HEK293 (cell line): ENCODE results near the gene C11orf21.
A peak's percentile ranks its signal among the peaks of the same experiment; 100 is the strongest.
"Not testable (repeated sequence)": the region's sequence is repeated elsewhere in the genome, so short reads cannot be mapped to it uniquely, and the experiment has no call there.

Experiments
- CTCF ChIA-PET: fragments of 350-600 bp; formaldehyde crosslinking; extraction: SDS; loops from one replicate; lab custom pipeline; 2021; ENCODE audit warnings: antibody characterized with exemption; lab: Yijun Ruan, JAX
- POLR2A ChIA-PET: fragments of 300-600 bp; formaldehyde crosslinking; extraction: SDS; loops from one replicate; lab custom pipeline; 2020; ENCODE audit warnings: antibody characterized with exemption, inconsistent platforms; lab: Yijun Ruan, JAX
- H3K27ac ChIP-seq: fragments of 200-500 bp; sonication (Bioruptor generic); 2 replicates; pipeline ENCODE4 v1.5.1; 2014; ENCODE audit warnings: low read depth, low read length, control low read depth, inconsistent platforms; ENCODE audit errors: extremely low read depth
- H3K36me3 ChIP-seq, 2 experiments: fragments of 200-500 bp in 1 of 2; sonication (Bioruptor generic) in 1 of 2; 1 replicate in 1 of 2; 2 replicates in 1 of 2; pipeline ENCODE4 v1.5.1; 2014 to 2017; ENCODE audit warnings: inconsistent platforms in 2 of 2, low read length in 2 of 2; ENCODE audit not compliant: control insufficient read depth in 2 of 2, insufficient read depth in 1 of 2
- H3K4me1 ChIP-seq: fragments of 200-500 bp; sonication (Bioruptor generic); 2 replicates; pipeline ENCODE4 v1.5.1; 2014; ENCODE audit warnings: mild to moderate bottlenecking, low read length, inconsistent platforms; ENCODE audit not compliant: control insufficient read depth, insufficient read depth
- H3K4me3 ChIP-seq: 2 replicates; pipeline ENCODE4 v1.5.1; 2011; ENCODE audit warnings: low read depth, mild to moderate bottlenecking, control low read depth, low read length, moderate library complexity
- H3K9me3 ChIP-seq: fragments of 200-500 bp; sonication (Bioruptor generic); 2 replicates; pipeline ENCODE4 v1.5.1; 2014; ENCODE audit warnings: low read depth, low read length, inconsistent platforms; ENCODE audit not compliant: control insufficient read depth, insufficient read depth
- EGR2 ChIP-seq: fragments of 450-650 bp; formaldehyde crosslinking; IDR thresholded peaks from 2 replicates; pipeline ENCODE4 v1.5.1; 2016; ENCODE audit warnings: low read depth, missing biosample characterization, missing genetic modification characterization
- GLIS2 ChIP-seq: fragments of 450-650 bp; formaldehyde crosslinking; IDR thresholded peaks from 2 replicates; pipeline ENCODE4 v1.5.1; 2016; ENCODE audit warnings: missing biosample characterization, missing genetic modification characterization
- KLF10 ChIP-seq: fragments of 450-650 bp; IDR thresholded peaks from 2 replicates; pipeline ENCODE4 v1.5.1; 2018; ENCODE audit warnings: missing biosample characterization, mild to moderate bottlenecking, missing genetic modification characterization
- PRDM2 ChIP-seq: fragments of 450-650 bp; formaldehyde crosslinking; IDR thresholded peaks from 2 replicates; pipeline ENCODE4 v1.5.1; 2016; ENCODE audit warnings: missing biosample characterization, missing genetic modification characterization, borderline replicate concordance
- SETDB1 ChIP-seq: IDR thresholded peaks from one replicate; pipeline ENCODE4 v1.6.1; 2017; ENCODE audit warnings: mild to moderate bottlenecking, low read length, moderate library complexity, mixed read lengths; ENCODE audit not compliant: insufficient read length
- YY2 ChIP-seq: fragments of 450-650 bp; formaldehyde crosslinking; IDR thresholded peaks from 2 replicates; pipeline ENCODE4 v1.5.1; 2016; ENCODE audit warnings: missing biosample characterization, missing genetic modification characterization
- ZBTB44 ChIP-seq: fragments of 450-650 bp; IDR thresholded peaks from 2 replicates; pipeline ENCODE4 v1.5.1; 2018; ENCODE audit warnings: missing biosample characterization, mild to moderate bottlenecking, missing genetic modification characterization
- ZBTB48 ChIP-seq: fragments of 450-650 bp; formaldehyde crosslinking; IDR thresholded peaks from 2 replicates; pipeline ENCODE4 v1.5.1; 2016; ENCODE audit warnings: missing biosample characterization, missing genetic modification characterization
- ZNF112 ChIP-seq: fragments of 450-650 bp; formaldehyde crosslinking; IDR thresholded peaks from 2 replicates; pipeline ENCODE4 v1.5.0; 2017; ENCODE audit warnings: missing biosample characterization, missing genetic modification characterization
- ZNF174 ChIP-seq: fragments of 450-650 bp; formaldehyde crosslinking; IDR thresholded peaks from 2 replicates; pipeline ENCODE4 v1.5.0; 2017; ENCODE audit warnings: missing biosample characterization, mild to moderate bottlenecking, missing genetic modification characterization
- ZNF24 ChIP-seq: fragments of 450-650 bp; formaldehyde crosslinking; IDR thresholded peaks from 2 replicates; pipeline ENCODE4 v1.5.1; 2016; ENCODE audit warnings: missing biosample characterization, missing genetic modification characterization
- ZNF248 ChIP-seq: fragments of 450-650 bp; formaldehyde crosslinking; IDR thresholded peaks from 2 replicates; pipeline ENCODE4 v1.5.1; 2017; ENCODE audit warnings: missing biosample characterization, missing genetic modification characterization
- ZNF48 ChIP-seq: fragments of 450-650 bp; formaldehyde crosslinking; IDR thresholded peaks from 2 replicates; pipeline ENCODE4 v1.5.1; 2016; ENCODE audit warnings: missing biosample characterization, missing genetic modification characterization
- ZNF488 ChIP-seq: fragments of 450-650 bp; formaldehyde crosslinking; IDR thresholded peaks from 2 replicates; pipeline ENCODE4 v1.5.1; 2016; ENCODE audit warnings: missing biosample characterization, missing genetic modification characterization
- ZNF510 ChIP-seq: fragments of 450-650 bp; formaldehyde crosslinking; IDR thresholded peaks from 2 replicates; pipeline ENCODE4 v1.5.1; 2018; ENCODE audit warnings: mild to moderate bottlenecking, missing genetic modification characterization, missing biosample characterization; ENCODE audit not compliant: insufficient replicate concordance
- ZNF626 ChIP-seq: fragments of 450-650 bp; sonication (Bioruptor Pico); formaldehyde crosslinking; IDR thresholded peaks from 2 replicates; pipeline ENCODE4 v1.5.1; 2018; ENCODE audit warnings: missing biosample characterization, missing genetic modification characterization, inconsistent platforms
- ZNF76 ChIP-seq: fragments of 450-650 bp; formaldehyde crosslinking; IDR thresholded peaks from 2 replicates; pipeline ENCODE4; 2016; ENCODE audit warnings: low read depth, missing biosample characterization, missing genetic modification characterization, borderline replicate concordance
- ZNF792 ChIP-seq: fragments of 450-650 bp; formaldehyde crosslinking; IDR thresholded peaks from 2 replicates; pipeline ENCODE4 v1.5.1; 2016; ENCODE audit warnings: missing biosample characterization, missing genetic modification characterization
- TF ChIP-seq, protein P1 (sequence below): fragments of 450-650 bp; formaldehyde crosslinking; optimal IDR thresholded peaks from 2 replicates; pipeline ENCODE3; 2016; ENCODE audit warnings: missing biosample characterization, mild to moderate bottlenecking, missing genetic modification characterization

The C11orf21 gene

GRCh38 chr11:2286350-2286749 lies 15.4 kb downstream of the C11orf21 start:
- CTCF ChIA-PET: interaction anchor here (1.4 kb wide), 1 partner anchor 18 kb away, joined by 3 read pairs; no protein-coding TSS in a partner anchor
- H3K9me3 ChIP-seq, POLR2A ChIA-PET, H3K4me1 ChIP-seq, H3K36me3 ChIP-seq, H3K4me3 ChIP-seq, H3K27ac ChIP-seq: not testable (repeated sequence)

DNA sequence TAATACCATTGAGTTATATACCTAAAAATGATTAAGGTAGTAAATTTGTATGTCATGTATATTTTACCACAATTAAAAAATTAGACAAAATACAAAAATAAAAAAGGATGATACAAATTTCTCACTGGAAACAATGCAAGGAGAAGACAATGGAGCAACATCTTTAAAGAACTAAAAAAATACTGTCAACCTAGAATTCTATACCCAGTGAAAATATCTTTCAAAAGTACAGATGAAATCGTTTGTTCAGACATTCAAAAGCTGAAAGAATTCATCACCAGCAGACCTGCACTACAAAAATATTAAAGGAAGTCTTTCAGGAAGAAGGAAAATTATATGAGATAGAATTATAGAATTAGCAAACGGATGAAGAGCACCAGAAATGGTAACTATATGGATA lies 21.5 kb downstream of the C11orf21 start:
- Histone ChIP-seq H3K4me1 (no peaks in the 10 kb centered on the region), H3K4me3 (no peak overlapping the region), H3K9me3 (no peaks in the 10 kb centered on the region), H3K27ac (no peak overlapping the region), H3K36me3 (no peaks in the 10 kb centered on the region)
- TF ChIP-seq GLIS2 (no peak), ZNF792 (no peak), SETDB1 (peak; percentile 96)
- ChIA-PET POLR2A (interaction anchor here (0.7 kb wide), 1 partner anchor 130 kb away, joined by 5 read pairs; no protein-coding TSS in a partner anchor), CTCF (interaction anchor here (0.6 kb wide), 1 partner anchor 69 kb away, joined by 3 read pairs; no protein-coding TSS in a partner anchor)

DNA sequence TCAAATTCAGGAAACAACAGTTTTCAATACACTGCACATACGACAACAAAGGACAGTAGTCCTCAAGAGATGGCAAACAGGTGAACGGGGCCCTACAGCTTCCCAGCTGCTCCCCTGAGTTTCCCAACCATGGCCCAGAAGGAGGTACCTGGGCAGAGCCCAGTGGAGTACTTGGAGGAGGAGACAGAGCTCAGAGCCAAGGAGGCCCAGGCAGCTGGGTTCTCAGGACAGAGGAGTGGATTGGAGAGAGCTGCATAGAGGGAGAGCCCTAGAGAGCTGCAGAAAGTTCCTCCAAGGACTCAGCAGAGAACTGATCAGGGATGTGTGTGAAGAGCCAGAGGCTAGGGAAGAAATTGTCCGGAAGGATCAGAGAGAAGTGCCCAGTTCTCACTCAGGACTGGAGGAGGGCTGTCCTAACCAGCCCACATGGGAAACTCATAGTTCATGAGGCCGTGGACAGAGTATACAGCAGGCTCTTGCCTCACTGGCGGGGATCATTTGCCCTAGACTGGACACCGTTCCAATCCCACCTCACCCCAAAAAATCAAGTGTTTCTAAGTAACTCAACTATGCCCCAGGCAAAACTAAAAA lies 23.7 kb downstream of the C11orf21 start:
- H3K36me3 ChIP-seq: no peaks in the 10 kb centered on the region
- no peak overlapping the region for H3K4me3 ChIP-seq
- H3K4me1 ChIP-seq: no peaks in the 10 kb centered on the region
- ChIA-PET POLR2A (no interaction called here), CTCF (interaction anchor here (0.6 to 1.7 kb wide), 3 partner anchors 79 to 143 kb away, joined by 4 to 6 read pairs (median 5); no protein-coding TSS in a partner anchor)
- TF ChIP-seq ZNF510 (tag by site-specific recombination) (no peak), ZBTB48 (tag by site-specific recombination) (no peak), YY2 (tag by site-specific recombination) (no peak), ZNF248 (tag by site-specific recombination) (no peak), EGR2 (tag by site-specific recombination) (no peak), ZNF112 (tag by site-specific recombination) (no peak), ZNF48 (tag by site-specific recombination) (no peak), ZBTB44 (tag by site-specific recombination) (no peak), ZNF488 (no peak)
- TF ChIP-seq, protein P1, sequence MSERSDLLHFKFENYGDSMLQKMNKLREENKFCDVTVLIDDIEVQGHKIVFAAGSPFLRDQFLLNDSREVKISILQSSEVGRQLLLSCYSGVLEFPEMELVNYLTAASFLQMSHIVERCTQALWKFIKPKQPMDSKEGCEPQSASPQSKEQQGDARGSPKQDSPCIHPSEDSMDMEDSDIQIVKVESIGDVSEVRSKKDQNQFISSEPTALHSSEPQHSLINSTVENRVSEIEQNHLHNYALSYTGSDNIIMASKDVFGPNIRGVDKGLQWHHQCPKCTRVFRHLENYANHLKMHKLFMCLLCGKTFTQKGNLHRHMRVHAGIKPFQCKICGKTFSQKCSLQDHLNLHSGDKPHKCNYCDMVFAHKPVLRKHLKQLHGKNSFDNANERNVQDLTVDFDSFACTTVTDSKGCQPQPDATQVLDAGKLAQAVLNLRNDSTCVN: no peak
- no peaks in the 10 kb centered on the region for H3K9me3 ChIP-seq
- no peak overlapping the region for H3K27ac ChIP-seq

DNA sequence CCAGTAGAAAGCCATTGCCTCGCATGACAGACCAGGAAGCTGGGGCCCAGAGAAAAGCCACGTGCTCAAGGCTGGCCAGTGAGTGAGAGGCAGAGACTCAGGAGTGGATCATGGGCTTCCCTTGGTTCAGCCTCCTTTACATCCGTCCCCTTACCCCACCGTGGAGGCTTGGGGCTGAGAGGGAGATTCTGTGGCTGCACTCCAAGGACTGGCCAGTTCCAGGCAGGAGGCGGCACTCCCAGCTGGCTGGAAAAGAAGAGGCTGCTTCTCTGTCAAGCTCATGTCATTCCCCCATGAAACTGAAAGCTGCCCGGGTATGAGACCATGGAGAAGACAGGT lies 24.7 kb downstream of the C11orf21 start:
- H3K27ac ChIP-seq: no peak overlapping the region
- ChIA-PET POLR2A (no interaction called here), CTCF (no interaction called here)
- no peaks in the 10 kb centered on the region for H3K9me3 ChIP-seq
- H3K4me3 ChIP-seq: no peak overlapping the region
- H3K36me3 ChIP-seq: no peaks in the 10 kb centered on the region
- H3K4me1 ChIP-seq: no peaks in the 10 kb centered on the region
- no peak for TF ChIP-seq PRDM2 (tag by site-specific recombination)
- no peak for TF ChIP-seq KLF10 (tag by site-specific recombination)
- TF ChIP-seq ZNF626 (tag by site-specific recombination): no peak
- TF ChIP-seq ZNF76 (tag by site-specific recombination): no peak
- no peak for TF ChIP-seq ZNF24
- no peak for TF ChIP-seq ZNF174 (tag by site-specific recombination)
